ENCODE measurements around the gene COPS4. TPM values are rescaled to one million over a fixed set of nuclear protein-coding genes. Genes with fewer than 3 reads are reported as not detected.

COPS4 gene
- total RNA-seq, 4 donors from 2014 or later = 6.7 to 81.8 (median 32.3) TPM

Small RNA genes within 50 kb of the gene (small RNA-seq; reads per million reads assigned to genes)
- gene RNU6-615P = 0 reads per million in 4 donors

Other genes with a start within 250 kb of the COPS4 start
- 1 to 10 TPM; 1.5 to 7.5 (median 3.5) TPM for gene SCD5, start 236.4 kb upstream of the COPS4 start, total RNA-seq
- 100 to 1,000 TPM; 144 to 214 (median 163) TPM for gene SEC31A, start 144.0 kb upstream of the COPS4 start, total RNA-seq
- gene THAP9, start 134.4 kb upstream of the COPS4 start, total RNA-seq = 1 to 10 TPM; 3.7 to 7.3 (median 5.6) TPM
- gene LIN54, start 24.4 kb upstream of the COPS4 start, total RNA-seq = 10 to 100 TPM in 2 of 4 donors, 1 to 10 TPM in 2; 4.8 to 18.2 (median 9.2) TPM
- 100 to 1,000 TPM in 3 of 4 donors, 10 to 100 TPM in 1; 27.3 to 569 (median 401) TPM for gene PLAC8, start 79.5 kb downstream of the COPS4 start, total RNA-seq
- gene COQ2, start 249.6 kb downstream of the COPS4 start, total RNA-seq = 10 to 100 TPM in 3 of 4 donors, under 1 TPM in 1; 0.75 to 14.4 (median 12.2) TPM

All from transverse colon (tissue), 4 donors.